Measurements from ENCODE around the gene PLCE1. TPM values are rescaled to one million over a fixed set of nuclear protein-coding genes. Genes with fewer than 3 reads are reported as not detected.

PLCE1 gene
- total and polyA plus RNA-seq, 2 of the 8 experiments (the other 6 are each of a cell fraction or from before 2014, with no cell fraction given) = 0.05 to 0.06 TPM

DNA sequence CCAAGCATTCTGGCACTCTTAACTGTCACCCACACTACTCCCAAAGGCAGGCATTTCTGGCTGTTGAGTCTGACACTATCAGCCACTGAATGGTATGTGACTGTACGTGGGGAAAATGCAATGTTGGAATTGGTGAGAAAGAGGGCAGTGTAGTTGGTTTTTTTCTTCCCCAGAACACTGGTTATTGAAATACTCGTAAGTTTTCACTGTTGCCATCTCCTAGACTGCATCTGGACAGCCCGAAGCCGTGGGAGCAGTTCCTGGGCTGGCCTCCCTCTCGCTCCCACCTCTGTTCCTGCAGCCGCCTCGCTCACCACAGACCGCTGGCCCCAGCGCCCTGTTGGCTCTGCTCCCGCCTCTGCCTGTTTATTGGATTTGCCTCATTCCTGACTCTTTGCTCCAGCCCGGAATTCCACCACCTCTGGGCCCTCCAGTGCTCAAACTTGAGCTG, 5.7 kb downstream of the PLCE1 start:
- Histone ChIP-seq H3K4me1 (replicated peaks in 1 of 4; ENCODE audit: control insufficient read depth in 3 of 4, insufficient read depth in 4 of 4, low read length in 3 of 4) (peaks cover 0 to 3% (median 0%) of the 10 kb centered on the region in 4 experiments; a peak in 1 of 7 replicates), H4K20me1 (replicated peaks in 1 of 2; ENCODE audit: control insufficient read depth in 1 of 2, insufficient read depth in 2 of 2, low read length in 2 of 2) (no peaks in the 10 kb centered on the region), H3K27me3 (replicated peaks in 1 of 4; ENCODE audit: control insufficient read depth in 3 of 4, extremely low read depth in 1 of 4, insufficient read depth in 3 of 4, low read length in 3 of 4) (peaks cover 9 to 22% (median 17%) of the 10 kb centered on the region in 4 experiments), H4K91ac (replicated peaks; ENCODE audit: insufficient read length, low read length) (no peak overlapping the region), H3K56ac (replicated peaks; ENCODE audit: insufficient read length, low read depth, low read length) (no peak overlapping the region), H3K79me2 (ENCODE audit: control insufficient read depth in 1 of 2, insufficient read depth in 2 of 2, low read length in 2 of 2) (no peaks in the 10 kb centered on the region), H4K5ac (ENCODE audit: insufficient read length, low read depth, low read length) (no peak overlapping the region), H3K18ac (ENCODE audit: extremely low read depth, low read length) (no peak overlapping the region), H4K8ac (ENCODE audit: extremely low read depth, insufficient read depth, low read length) (no peak overlapping the region), H2BK12ac (ENCODE audit: low read depth, low read length) (no peak overlapping the region), H3K4me2 (ENCODE audit: insufficient read depth in 1 of 2, low read depth in 2 of 2, low read length in 2 of 2) (no peak overlapping the region), H3K4ac (replicated peaks; ENCODE audit: insufficient read length, low read depth, low read length) (no peak overlapping the region), H3K27ac (ENCODE audit: low read depth, low read length) (no peak overlapping the region), H3K23me2 (ENCODE audit: low read depth, low read length) (peaks cover 3% of the 10 kb centered on the region; the same call in 1 of the 2 replicates), H2BK15ac (ENCODE audit: low read length) (no peak overlapping the region), H3K9ac (replicated peaks in 1 of 4; ENCODE audit: extremely low read depth in 1 of 4, low read depth in 3 of 4, low read length in 3 of 4) (no peak overlapping the region; a peak in 1 of 7 replicates), H3K4me3 (ENCODE audit: extremely low read depth in 1 of 4, insufficient read depth in 2 of 4, low read depth in 3 of 4, low read length in 4 of 4) (no peak overlapping the region), H3K36me3 (ENCODE audit: control insufficient read depth in 2 of 4, insufficient read depth in 4 of 4, low read length in 3 of 4) (no peaks in the 10 kb centered on the region), H3K9me3 (ENCODE audit: insufficient read depth in 2 of 2, low read depth in 1 of 2, low read length in 1 of 2) (no peaks in the 10 kb centered on the region), H3K14ac (ENCODE audit: insufficient read length) (no peak overlapping the region), H2BK20ac (ENCODE audit: low read length) (no peak overlapping the region), H3K79me1 (ENCODE audit: low read depth, low read length) (no peaks in the 10 kb centered on the region), H2AK5ac (ENCODE audit: low read depth, low read length) (no peak overlapping the region), H2AFZ (ENCODE audit: low read length) (no peak overlapping the region), H3K23ac (ENCODE audit: insufficient read length) (no peak overlapping the region), H2BK5ac (ENCODE audit: low read depth, low read length) (no peak overlapping the region), H2BK120ac (replicated peaks; ENCODE audit: low read depth, low read length) (no peak overlapping the region)
- CTCF ChIA-PET (ENCODE audit: partially characterized antibody) = interaction anchor here (1.0 kb wide), 1 partner anchor 77 kb away, joined by 3 read pairs; no protein-coding TSS in a partner anchor
- POLR2A ChIA-PET (ENCODE audit: partially characterized antibody) = no interaction called here
- DNase-seq (ENCODE audit: low read depth in 1 of 2, low spot score in 2 of 2) = no peak
- no peak for FAIRE-seq
- WGBS, 2 experiments (ENCODE audit: extremely low coverage in 1 of 2, insufficient coverage in 1 of 2, insufficient read length in 1 of 2, insufficient replicate concordance in 2 of 2, low coverage in 1 of 2, low lambda C conversion rate in 2 of 2, missing lambda C conversion rate in 1 of 2) = 78% methylated on average over 9 of the region's 11 CpGs; no CpG with 5 or more reads in 1 of the 2 experiments
- TF ChIP-seq SIX5 (IDR thresholded peaks at IDR 0.05; ENCODE audit: low read depth, low read length) (no peak), NANOG (IDR thresholded peaks at IDR 0.05; ENCODE audit: insufficient read depth, low read depth, low read length, poor library complexity, severe bottlenecking) (no peak), CHD2 (IDR thresholded peaks at IDR 0.05; ENCODE audit: low read length) (no peak), TCF12 (IDR thresholded peaks at IDR 0.05; ENCODE audit: low read depth, low read length) (no peak), PHF8 (conservative IDR thresholded peaks at IDR 0.05; ENCODE audit: low read depth, low read length) (no peak), RAD21 (IDR thresholded peaks at IDR 0.05 in 1 of 2, conservative IDR thresholded peaks at IDR 0.05 in 1 of 2; ENCODE audit: low read depth in 2 of 2, low read length in 2 of 2) (no peak), EGR1 (IDR thresholded peaks at IDR 0.05; ENCODE audit: borderline replicate concordance, low read depth, low read length) (no peak), HDAC6 (IDR thresholded peaks at IDR 0.05; ENCODE audit: low read depth, low read length) (no peak)
- TF ChIP-seq, protein P1, sequence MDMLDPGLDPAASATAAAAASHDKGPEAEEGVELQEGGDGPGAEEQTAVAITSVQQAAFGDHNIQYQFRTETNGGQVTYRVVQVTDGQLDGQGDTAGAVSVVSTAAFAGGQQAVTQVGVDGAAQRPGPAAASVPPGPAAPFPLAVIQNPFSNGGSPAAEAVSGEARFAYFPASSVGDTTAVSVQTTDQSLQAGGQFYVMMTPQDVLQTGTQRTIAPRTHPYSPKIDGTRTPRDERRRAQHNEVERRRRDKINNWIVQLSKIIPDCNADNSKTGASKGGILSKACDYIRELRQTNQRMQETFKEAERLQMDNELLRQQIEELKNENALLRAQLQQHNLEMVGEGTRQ (IDR thresholded peaks at IDR 0.05; ENCODE audit: low read length) = no peak
- TF ChIP-seq, protein P2, sequence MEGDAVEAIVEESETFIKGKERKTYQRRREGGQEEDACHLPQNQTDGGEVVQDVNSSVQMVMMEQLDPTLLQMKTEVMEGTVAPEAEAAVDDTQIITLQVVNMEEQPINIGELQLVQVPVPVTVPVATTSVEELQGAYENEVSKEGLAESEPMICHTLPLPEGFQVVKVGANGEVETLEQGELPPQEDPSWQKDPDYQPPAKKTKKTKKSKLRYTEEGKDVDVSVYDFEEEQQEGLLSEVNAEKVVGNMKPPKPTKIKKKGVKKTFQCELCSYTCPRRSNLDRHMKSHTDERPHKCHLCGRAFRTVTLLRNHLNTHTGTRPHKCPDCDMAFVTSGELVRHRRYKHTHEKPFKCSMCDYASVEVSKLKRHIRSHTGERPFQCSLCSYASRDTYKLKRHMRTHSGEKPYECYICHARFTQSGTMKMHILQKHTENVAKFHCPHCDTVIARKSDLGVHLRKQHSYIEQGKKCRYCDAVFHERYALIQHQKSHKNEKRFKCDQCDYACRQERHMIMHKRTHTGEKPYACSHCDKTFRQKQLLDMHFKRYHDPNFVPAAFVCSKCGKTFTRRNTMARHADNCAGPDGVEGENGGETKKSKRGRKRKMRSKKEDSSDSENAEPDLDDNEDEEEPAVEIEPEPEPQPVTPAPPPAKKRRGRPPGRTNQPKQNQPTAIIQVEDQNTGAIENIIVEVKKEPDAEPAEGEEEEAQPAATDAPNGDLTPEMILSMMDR (IDR thresholded peaks at IDR 0.05; ENCODE audit: control extremely low read depth in 1 of 3, insufficient read depth in 1 of 3, low read depth in 1 of 3, low read length in 3 of 3) = no peak

All from H1 (cell line).